Loucy (cell line): ENCODE measurements around the gene GOLGA8Q.
"Not testable (repeated sequence)": the region's sequence is repeated elsewhere in the genome, so short reads cannot be mapped to it uniquely, and the experiment has no call there.

Source experiments
- EZH2phosphoT487 ChIP-seq: fragments of 200-600 bp; IDR thresholded peaks from 2 replicates; pipeline ENCODE4 v1.6.1; 2018; ENCODE audit warnings: antibody characterized with exemption, mild to moderate bottlenecking, moderate library complexity, borderline replicate concordance
- TF ChIP-seq, protein P1 (sequence below): fragments of 200-600 bp; sonication (generic); conservative IDR thresholded peaks from 2 replicates; pipeline ENCODE4 v1.5.1; 2014; ENCODE audit warnings: mild to moderate bottlenecking, antibody characterized with exemption, low read length

- TF ChIP-seq, protein P1, sequence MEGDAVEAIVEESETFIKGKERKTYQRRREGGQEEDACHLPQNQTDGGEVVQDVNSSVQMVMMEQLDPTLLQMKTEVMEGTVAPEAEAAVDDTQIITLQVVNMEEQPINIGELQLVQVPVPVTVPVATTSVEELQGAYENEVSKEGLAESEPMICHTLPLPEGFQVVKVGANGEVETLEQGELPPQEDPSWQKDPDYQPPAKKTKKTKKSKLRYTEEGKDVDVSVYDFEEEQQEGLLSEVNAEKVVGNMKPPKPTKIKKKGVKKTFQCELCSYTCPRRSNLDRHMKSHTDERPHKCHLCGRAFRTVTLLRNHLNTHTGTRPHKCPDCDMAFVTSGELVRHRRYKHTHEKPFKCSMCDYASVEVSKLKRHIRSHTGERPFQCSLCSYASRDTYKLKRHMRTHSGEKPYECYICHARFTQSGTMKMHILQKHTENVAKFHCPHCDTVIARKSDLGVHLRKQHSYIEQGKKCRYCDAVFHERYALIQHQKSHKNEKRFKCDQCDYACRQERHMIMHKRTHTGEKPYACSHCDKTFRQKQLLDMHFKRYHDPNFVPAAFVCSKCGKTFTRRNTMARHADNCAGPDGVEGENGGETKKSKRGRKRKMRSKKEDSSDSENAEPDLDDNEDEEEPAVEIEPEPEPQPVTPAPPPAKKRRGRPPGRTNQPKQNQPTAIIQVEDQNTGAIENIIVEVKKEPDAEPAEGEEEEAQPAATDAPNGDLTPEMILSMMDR: not testable (repeated sequence)
- not testable (repeated sequence) for TF ChIP-seq EZH2phosphoT487
These were observed 15.1 kb downstream of the GOLGA8Q start for GRCh38 chr15:30566949-30567348.
